ENCODE measurements around the gene TFG.

TFG gene

DNA sequence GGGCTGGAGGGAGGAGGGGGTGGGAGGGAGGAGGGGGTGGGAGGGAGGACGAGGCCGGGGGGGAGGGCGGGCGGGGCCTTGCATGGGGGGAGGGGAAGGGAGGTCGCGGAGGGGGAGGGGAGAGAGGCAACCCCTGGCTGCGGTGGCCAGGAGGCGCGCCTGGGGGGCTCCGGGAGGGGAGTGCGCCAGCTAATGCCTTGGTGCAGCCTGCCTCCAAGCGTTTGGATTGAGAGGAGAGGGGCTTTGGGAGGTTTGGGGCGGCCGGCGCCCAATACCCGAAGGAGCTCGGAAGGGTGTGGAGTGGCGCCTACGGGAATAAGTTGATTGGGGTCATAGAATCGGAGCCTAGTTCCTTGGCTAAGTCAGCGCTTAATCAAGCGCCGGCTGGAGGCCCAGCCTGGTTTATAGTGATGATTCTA, 557 bp downstream of the TFG start:
- H3K27me3 ChIP-seq (replicated peaks; ENCODE audit: control insufficient read depth, insufficient read depth, low read length), result no peaks in the 10 kb centered on the region
- peaks cover 1% of the 10 kb centered on the region for H3K36me3 ChIP-seq (ENCODE audit: control insufficient read depth, insufficient read depth, low read length)
- DNase-seq (ENCODE audit: extremely low read depth, insufficient read length), result peak; percentile 46
- TF ChIP-seq, protein P1, sequence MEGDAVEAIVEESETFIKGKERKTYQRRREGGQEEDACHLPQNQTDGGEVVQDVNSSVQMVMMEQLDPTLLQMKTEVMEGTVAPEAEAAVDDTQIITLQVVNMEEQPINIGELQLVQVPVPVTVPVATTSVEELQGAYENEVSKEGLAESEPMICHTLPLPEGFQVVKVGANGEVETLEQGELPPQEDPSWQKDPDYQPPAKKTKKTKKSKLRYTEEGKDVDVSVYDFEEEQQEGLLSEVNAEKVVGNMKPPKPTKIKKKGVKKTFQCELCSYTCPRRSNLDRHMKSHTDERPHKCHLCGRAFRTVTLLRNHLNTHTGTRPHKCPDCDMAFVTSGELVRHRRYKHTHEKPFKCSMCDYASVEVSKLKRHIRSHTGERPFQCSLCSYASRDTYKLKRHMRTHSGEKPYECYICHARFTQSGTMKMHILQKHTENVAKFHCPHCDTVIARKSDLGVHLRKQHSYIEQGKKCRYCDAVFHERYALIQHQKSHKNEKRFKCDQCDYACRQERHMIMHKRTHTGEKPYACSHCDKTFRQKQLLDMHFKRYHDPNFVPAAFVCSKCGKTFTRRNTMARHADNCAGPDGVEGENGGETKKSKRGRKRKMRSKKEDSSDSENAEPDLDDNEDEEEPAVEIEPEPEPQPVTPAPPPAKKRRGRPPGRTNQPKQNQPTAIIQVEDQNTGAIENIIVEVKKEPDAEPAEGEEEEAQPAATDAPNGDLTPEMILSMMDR (IDR thresholded peaks at IDR 0.05; ENCODE audit: insufficient read depth, low read length, poor library complexity, severe bottlenecking), result no peak
- H3K4me3 ChIP-seq (replicated peaks; ENCODE audit: low read depth, low read length), result peak overlapping the region; percentile 83

DNA sequence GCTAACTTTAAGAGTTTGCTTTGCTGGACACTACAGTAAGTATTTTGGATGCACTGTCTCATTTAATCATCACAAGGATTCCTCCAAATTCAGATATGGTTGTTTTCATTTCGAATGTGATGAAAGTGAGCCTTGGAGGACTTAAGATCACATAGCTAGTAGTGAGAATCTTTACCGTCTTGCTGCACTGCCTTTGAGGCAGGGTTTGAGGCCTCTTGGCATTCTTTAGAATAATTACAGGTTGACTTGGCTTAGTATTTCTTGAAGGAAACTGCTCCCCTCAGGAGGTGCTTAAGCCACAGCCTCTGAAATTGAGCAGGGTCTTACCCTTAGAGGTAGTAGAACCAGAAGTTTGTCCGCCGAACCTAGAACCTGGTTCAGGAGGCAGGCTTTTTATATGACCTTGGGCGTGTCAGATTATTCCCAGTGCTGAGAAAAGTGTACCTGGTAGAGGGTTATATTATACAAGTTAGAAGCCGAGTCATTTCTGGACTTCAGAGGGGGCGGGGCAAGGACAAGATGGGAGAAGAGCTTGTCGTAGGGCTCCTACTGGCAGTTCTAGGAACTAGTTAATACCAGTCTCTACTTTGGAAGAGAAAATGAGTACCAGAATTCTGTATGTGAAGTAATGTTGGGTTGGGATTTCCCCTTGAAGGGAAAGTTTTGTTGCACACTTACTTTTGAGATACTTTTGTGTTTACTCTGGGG, 1.1 kb downstream of the TFG start:
- TF ChIP-seq, protein P1 (IDR thresholded peaks at IDR 0.05; ENCODE audit: insufficient read depth, low read length, poor library complexity, severe bottlenecking), result peak; percentile 42
- H3K27me3 ChIP-seq (replicated peaks; ENCODE audit: control insufficient read depth, insufficient read depth, low read length), result no peaks in the 10 kb centered on the region
- H3K36me3 ChIP-seq (ENCODE audit: control insufficient read depth, insufficient read depth, low read length), result peaks cover 5% of the 10 kb centered on the region
- DNase-seq (ENCODE audit: extremely low read depth, insufficient read length), result peak; percentile 35
- peak overlapping the region; percentile 83 for H3K4me3 ChIP-seq (replicated peaks; ENCODE audit: low read depth, low read length)

DNA sequence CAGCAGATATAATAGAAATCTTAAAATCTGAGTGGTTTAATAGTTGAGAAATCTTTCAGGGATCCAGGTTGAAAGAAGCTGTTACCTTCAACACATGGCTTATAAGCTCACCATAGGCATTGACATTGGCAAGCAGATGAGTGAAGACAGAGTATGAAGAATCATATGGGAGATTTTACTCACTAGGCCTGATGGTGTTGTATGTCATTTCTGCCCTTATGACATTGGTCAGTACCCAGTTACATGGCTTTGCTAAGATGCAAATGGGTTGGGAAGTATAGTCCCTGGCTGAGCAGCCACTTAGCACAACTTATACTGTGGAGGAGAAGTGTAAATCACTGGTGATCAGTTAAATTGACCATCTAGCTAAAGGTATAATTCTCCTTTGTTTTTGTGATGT, 5.9 kb downstream of the TFG start:
- no peak for DNase-seq (ENCODE audit: extremely low read depth, insufficient read length)
- no peaks in the 10 kb centered on the region for H3K27me3 ChIP-seq (replicated peaks; ENCODE audit: control insufficient read depth, insufficient read depth, low read length)
- no peak overlapping the region for H3K4me3 ChIP-seq (replicated peaks; ENCODE audit: low read depth, low read length)
- TF ChIP-seq, protein P1 (IDR thresholded peaks at IDR 0.05; ENCODE audit: insufficient read depth, low read length, poor library complexity, severe bottlenecking), result no peak
- peaks cover 6% of the 10 kb centered on the region for H3K36me3 ChIP-seq (ENCODE audit: control insufficient read depth, insufficient read depth, low read length)

DNA sequence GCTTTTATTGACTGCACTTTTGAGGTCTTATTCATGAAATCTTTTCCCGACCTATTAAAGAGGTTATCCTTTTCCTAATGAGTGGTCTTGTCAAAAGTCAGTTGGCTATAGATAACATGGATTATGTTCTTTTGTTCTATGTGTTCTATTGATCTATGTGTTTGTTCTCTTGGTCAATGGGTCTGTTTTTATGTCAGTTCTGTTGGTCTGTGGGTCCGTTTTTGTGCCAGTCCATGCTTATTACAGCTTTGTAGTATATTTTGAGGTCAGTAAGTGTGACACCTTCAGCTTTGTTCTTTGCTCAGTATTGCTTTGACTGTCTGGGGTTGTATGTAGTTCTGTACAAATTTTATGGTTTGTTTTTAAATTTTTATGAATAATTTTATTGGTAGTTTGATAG, 7.8 kb downstream of the TFG start:
- peaks cover 12% of the 10 kb centered on the region for H3K36me3 ChIP-seq (ENCODE audit: control insufficient read depth, insufficient read depth, low read length)
- TF ChIP-seq, protein P1 (IDR thresholded peaks at IDR 0.05; ENCODE audit: insufficient read depth, low read length, poor library complexity, severe bottlenecking), result no peak
- DNase-seq (ENCODE audit: extremely low read depth, insufficient read length), result no peak
- no peak overlapping the region for H3K4me3 ChIP-seq (replicated peaks; ENCODE audit: low read depth, low read length)
- no peaks in the 10 kb centered on the region for H3K27me3 ChIP-seq (replicated peaks; ENCODE audit: control insufficient read depth, insufficient read depth, low read length)

DNA sequence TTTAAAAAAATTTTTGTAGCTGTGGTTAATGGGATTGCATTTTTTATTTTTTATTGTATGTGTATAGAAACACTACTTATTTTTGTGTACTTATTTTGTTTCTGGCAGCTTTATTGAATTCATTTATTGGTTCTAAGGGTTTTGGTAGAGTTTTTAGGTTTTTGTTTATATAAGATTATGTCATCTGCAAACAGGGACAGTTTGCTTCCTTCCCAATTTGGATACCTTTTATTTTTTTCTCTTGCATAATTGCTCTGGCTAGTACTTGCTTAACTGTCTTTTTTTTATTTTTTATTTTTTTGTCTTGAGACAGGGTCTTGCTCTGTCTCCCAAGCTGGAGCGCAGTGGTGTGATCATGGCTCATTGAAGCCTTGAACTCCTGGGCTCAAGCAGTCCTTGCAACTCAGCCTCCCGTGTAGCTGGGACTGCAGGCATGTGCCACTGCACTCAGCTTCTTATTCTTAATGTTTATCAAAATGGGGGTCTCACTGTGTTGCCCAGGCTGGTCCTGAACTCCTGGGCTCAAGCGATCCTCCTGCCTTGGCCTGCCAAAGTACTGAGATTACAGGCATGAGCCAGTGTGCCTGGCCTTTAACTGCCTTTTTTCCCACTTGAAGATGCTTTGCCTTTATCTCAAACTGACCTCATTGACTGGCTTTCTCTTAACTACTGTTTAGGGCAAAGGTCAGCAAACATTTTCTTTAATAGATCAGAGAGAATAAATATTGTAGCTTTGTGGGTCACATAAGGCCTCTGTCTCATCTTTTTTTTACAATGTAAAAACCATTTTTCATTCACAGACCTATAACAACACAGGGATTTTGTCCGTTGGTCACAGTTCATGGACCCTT, 8.6 kb downstream of the TFG start:
- Histone ChIP-seq H3K4me3 (replicated peaks; ENCODE audit: low read depth, low read length) (no peak overlapping the region), H3K27me3 (replicated peaks; ENCODE audit: control insufficient read depth, insufficient read depth, low read length) (no peaks in the 10 kb centered on the region), H3K36me3 (ENCODE audit: control insufficient read depth, insufficient read depth, low read length) (peaks cover 12% of the 10 kb centered on the region)
- DNase-seq (ENCODE audit: extremely low read depth, insufficient read length), result no peak
- TF ChIP-seq, protein P1 (IDR thresholded peaks at IDR 0.05; ENCODE audit: insufficient read depth, low read length, poor library complexity, severe bottlenecking), result no peak

Data from GM06990 (cell line).